HEK293T (cell line): Measurements from ENCODE around the gene B3GAT2.
"Not testable (repeated sequence)": the region's sequence is repeated elsewhere in the genome, so short reads cannot be mapped to it uniquely, and the experiment has no call there.

Experiments used
- ARNT ChIP-seq: fragments of 450-650 bp; IDR thresholded peaks from 2 replicates; pipeline ENCODE4 v1.6.1; 2017; ENCODE audit warnings: mild to moderate bottlenecking
- FOXK2 ChIP-seq: fragments of 450-650 bp; IDR thresholded peaks from 2 replicates; pipeline ENCODE4 v1.6.1; 2016; ENCODE audit warnings: mild to moderate bottlenecking
- FOXM1 ChIP-seq: fragments of 450-650 bp; IDR thresholded peaks from 2 replicates; pipeline ENCODE4 v1.6.1; 2017; ENCODE audit warnings: mild to moderate bottlenecking, borderline replicate concordance
- HDGF ChIP-seq: fragments of 450-650 bp; IDR thresholded peaks from 2 replicates; pipeline ENCODE4 v1.6.1; 2017; ENCODE audit warnings: antibody characterized with exemption, borderline replicate concordance
- PKNOX1 ChIP-seq: fragments of 450-650 bp; IDR thresholded peaks from 2 replicates; pipeline ENCODE4 v1.6.1; 2016
- SUZ12 ChIP-seq: fragments of 450-650 bp; IDR thresholded peaks from 2 replicates; pipeline ENCODE4 v1.6.1; 2016; ENCODE audit warnings: mild to moderate bottlenecking
- ZNF384 ChIP-seq: fragments of 450-650 bp; IDR thresholded peaks from 2 replicates; pipeline ENCODE4 v1.6.1; 2016

GRCh38 chr6:70944321-70944720 lies 12.5 kb downstream of the B3GAT2 start:
- not testable (repeated sequence) for TF ChIP-seq FOXM1, ZNF384, ARNT, SUZ12, FOXK2, PKNOX1, HDGF
